GM12872 (cell line): ENCODE data around the gene SCAMP2.

ENCODE experiments used
- TF ChIP-seq, protein P1 (sequence below): IDR thresholded peaks from 3 replicates; pipeline ENCODE4 v1.5.1; 2011; ENCODE audit warnings: low read depth, mild to moderate bottlenecking, low read length, moderate library complexity; ENCODE audit not compliant: insufficient read depth

Gene SCAMP2

DNA sequence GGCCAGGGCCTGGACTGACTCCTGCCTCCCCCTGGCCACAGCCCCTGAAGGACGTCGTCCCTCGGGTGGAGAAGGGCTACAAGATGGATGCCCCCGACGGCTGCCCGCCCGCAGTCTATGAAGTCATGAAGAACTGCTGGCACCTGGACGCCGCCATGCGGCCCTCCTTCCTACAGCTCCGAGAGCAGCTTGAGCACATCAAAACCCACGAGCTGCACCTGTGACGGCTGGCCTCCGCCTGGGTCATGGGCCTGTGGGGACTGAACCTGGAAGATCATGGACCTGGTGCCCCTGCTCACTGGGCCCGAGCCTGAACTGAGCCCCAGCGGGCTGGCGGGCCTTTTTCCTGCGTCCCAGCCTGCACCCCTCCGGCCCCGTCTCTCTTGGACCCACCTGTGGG is 70.9 kb downstream of the SCAMP2 start:
- TF ChIP-seq, protein P1, sequence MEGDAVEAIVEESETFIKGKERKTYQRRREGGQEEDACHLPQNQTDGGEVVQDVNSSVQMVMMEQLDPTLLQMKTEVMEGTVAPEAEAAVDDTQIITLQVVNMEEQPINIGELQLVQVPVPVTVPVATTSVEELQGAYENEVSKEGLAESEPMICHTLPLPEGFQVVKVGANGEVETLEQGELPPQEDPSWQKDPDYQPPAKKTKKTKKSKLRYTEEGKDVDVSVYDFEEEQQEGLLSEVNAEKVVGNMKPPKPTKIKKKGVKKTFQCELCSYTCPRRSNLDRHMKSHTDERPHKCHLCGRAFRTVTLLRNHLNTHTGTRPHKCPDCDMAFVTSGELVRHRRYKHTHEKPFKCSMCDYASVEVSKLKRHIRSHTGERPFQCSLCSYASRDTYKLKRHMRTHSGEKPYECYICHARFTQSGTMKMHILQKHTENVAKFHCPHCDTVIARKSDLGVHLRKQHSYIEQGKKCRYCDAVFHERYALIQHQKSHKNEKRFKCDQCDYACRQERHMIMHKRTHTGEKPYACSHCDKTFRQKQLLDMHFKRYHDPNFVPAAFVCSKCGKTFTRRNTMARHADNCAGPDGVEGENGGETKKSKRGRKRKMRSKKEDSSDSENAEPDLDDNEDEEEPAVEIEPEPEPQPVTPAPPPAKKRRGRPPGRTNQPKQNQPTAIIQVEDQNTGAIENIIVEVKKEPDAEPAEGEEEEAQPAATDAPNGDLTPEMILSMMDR = no peak

DNA sequence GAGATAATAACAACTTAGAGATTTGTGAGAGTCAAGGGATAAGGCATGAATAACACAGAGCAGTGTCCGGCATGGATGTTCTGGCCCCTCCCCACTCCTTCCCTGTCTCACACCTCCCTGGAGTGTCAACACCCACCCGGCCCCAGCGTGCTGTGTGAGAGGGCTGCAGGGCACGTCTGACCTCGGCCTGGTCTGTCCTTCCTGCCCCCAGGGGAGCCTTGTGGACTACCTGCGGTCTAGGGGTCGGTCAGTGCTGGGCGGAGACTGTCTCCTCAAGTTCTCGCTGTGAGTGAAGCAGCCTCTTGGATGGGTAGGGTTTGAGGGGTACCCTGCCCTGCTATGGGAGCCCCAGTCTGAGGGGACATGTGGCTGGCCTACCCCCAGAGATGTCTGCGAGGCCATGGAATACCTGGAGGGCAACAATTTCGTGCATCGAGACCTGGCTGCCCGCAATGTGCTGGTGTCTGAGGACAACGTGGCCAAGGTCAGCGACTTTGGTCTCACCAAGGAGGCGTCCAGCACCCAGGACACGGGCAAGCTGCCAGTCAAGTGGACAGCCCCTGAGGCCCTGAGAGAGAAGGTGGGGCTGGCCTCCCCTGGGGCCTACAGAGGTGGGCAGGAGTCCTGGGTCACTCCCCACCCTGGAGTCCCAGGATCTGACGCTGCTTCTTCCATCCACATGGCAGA is 71.7 kb downstream of the SCAMP2 start:
- TF ChIP-seq, protein P1 = no peak

DNA sequence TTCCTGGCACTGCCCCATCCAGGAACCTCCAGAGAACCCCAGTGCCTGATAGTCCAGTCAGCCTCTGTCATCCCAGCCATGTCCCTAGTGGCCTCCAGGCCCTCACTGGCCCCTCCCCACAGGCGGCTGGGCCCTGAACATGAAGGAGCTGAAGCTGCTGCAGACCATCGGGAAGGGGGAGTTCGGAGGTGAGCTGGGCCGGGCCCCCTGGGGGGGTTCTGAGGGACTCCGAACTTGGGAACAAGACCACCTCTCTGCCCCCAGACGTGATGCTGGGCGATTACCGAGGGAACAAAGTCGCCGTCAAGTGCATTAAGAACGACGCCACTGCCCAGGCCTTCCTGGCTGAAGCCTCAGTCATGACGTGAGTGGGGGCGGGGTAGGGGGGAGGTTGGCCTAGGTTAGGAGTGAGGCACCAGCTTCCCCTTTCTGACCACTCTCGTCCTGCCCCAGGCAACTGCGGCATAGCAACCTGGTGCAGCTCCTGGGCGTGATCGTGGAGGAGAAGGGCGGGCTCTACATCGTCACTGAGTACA is 72.5 kb downstream of the SCAMP2 start:
- TF ChIP-seq, protein P1 = no peak

DNA sequence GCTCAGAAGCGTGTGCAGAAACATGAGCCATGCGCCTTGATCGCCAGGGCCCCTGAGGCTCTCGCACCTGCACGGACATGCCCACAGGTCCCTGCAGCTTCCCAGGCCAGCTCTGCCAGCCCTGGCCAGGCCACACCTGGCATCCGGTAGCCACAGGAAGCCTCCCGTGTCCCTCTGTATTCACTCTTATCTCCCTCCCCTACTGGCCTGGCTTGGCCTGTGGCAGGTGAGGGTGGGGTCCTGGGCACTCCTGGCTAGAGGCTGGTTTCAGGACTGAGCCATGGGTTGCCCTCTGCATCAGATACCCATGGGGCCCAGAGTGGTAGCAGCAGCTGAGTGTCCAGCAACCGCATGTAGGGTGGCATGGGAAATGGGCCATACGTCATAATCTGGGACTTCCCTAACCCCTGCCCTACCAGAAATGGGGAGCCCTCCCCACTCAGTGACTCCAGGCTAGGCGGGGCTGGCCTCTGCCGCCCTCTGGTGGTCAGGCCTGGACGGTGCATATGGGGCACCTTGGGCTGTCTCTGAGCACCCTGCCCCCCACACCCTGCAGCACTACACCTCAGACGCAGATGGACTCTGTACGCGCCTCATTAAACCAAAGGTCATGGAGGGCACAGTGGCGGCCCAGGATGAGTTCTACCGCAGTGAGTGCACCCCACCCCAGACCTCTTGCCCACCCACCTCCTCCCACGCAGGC is 73.2 kb downstream of the SCAMP2 start:
- TF ChIP-seq, protein P1 = peak; percentile 99

DNA sequence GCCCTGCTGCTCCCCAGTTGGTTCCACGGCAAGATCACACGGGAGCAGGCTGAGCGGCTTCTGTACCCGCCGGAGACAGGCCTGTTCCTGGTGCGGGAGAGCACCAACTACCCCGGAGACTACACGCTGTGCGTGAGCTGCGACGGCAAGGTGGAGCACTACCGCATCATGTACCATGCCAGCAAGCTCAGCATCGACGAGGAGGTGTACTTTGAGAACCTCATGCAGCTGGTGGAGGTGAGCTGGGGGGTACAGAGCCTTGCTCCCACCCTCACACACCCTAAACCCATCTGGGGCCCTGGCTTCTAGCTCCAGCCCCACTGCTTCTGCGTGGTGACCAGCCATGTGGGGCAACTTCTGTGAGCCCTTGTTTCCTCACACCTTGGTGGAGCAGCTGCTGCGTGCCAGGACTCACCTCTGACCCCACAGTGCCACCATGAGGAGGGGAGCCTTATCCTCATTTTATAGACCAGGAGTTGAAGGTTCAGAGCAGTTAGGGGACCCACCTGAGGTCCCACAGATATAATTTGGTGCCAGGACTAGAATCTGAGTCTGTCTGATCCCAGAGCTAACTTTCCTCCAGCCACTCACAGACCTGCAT is 73.8 kb downstream of the SCAMP2 start:
- TF ChIP-seq, protein P1 = peak; percentile 38; the same call in 1 of the 3 replicates

DNA sequence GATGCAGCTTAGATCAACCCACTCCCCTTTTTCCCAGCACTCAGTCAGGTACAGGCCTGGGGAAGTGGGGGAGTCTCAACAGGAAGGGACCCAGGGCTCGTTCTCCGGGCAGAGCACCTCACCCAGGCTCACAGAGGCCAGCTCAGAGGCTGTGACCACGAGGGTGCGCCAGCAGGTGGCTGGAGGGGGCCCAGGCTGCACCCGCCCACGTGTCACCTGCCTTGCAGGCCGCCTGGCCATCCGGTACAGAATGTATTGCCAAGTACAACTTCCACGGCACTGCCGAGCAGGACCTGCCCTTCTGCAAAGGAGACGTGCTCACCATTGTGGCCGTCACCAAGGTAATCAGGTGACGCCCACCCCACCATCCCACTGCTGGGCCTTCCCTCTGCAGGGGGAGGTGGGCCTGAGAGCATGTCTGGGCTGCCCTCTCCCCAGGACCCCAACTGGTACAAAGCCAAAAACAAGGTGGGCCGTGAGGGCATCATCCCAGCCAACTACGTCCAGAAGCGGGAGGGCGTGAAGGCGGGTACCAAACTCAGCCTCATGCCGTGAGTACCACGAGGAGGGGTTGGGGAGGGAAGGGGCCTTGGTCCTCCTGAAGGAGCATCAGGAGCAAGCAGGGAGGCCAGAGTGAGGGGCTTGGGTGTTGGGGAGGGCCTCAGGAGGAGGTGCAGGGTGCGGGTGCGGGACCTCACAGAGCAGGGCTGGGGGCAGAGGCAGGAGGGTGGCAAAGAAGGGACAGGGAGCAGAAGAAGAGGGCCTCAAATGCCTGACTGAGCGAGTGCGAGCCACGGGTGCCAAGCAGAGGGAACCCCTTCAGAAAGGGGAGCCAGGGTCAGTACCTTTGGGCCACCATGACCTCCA is 74.5 kb downstream of the SCAMP2 start:
- TF ChIP-seq, protein P1 = peak; percentile 52
